Activated naive CD4-positive, alpha-beta T cell treated with anti-CD3 and anti-CD28 coated beads for 36 hours (primary cell): ENCODE measurements around the gene FCN2. TPM values are rescaled to one million over a fixed set of nuclear protein-coding genes. Genes with fewer than 3 reads are reported as not detected.

Source experiments
- microRNA-seq: library from miRNA; unstranded; fragments of <30 nt; microRNA quantifications from one replicate; pipeline ENCODE4 v1.2.0, GENCODE V29; 2022; ENCODE audit warnings: borderline microRNAs expressed, borderline replicate concordance
- total RNA-seq, 2 experiments: library from RNA; stranded (reverse); gene quantifications; one replicate each; pipeline ENCODE4 v1.2.3, GENCODE V29; 2021

FCN2 gene
- total RNA-seq, 2 experiments from 2014 or later, result not detected

Small RNA genes within 50 kb of the gene (microRNA-seq; reads per million reads assigned to microRNA genes)
- gene MIR3689A, result not detected
- not detected for gene MIR3689B
- gene MIR3689C, result not detected
- gene MIR3689D1, result not detected
- gene MIR3689D2, result not detected
- not detected for gene MIR3689E
- not detected for gene MIR3689F

Other genes with a start within 250 kb of the FCN2 start
- under 1 TPM in 1 of 2 experiments, not detected in 1; 0.10 TPM for gene COL5A1, start 239.0 kb upstream of the FCN2 start, total RNA-seq
- gene FCN1, start 37.1 kb downstream of the FCN2 start, total RNA-seq, result not detected
- not detected for gene OLFM1, start 206.9 kb downstream of the FCN2 start, total RNA-seq